Endothelial cell of umbilical vein (primary cell): ENCODE results near the gene RAD54L.

Source experiments
- POLR2A ChIP-seq: IDR thresholded peaks from 2 replicates; pipeline ENCODE4 v1.6.1; 2012; ENCODE audit warnings: low read depth, mild to moderate bottlenecking, control low read depth, low read length
- POLR2AphosphoS5 ChIP-seq: IDR thresholded peaks from 2 replicates; pipeline ENCODE4 v1.6.1; 2012; ENCODE audit warnings: low read depth, mild to moderate bottlenecking, control low read depth, low read length, moderate library complexity; ENCODE audit not compliant: insufficient read depth
- TF ChIP-seq, protein P1 (sequence below), 2 donors: IDR thresholded peaks; 1 replicate in 1 of 2; 2 replicates in 1 of 2; pipeline ENCODE4 v1.5.1; 2011; ENCODE audit warnings: low read length in 2 of 2, mild to moderate bottlenecking in 2 of 2, moderate library complexity in 2 of 2, control low read depth in 1 of 2, inconsistent platforms in 1 of 2, low read depth in 1 of 2; ENCODE audit not compliant: insufficient read depth in 1 of 2; ENCODE audit errors: extremely low read depth in 1 of 2
- TF ChIP-seq, protein P2 (sequence below): IDR thresholded peaks from 2 replicates; pipeline ENCODE4 v1.6.1; 2011; ENCODE audit not compliant: insufficient read depth, insufficient read length

GRCh38 chr1:46215504-46215903 lies 32.1 kb upstream of the RAD54L start:
- TF ChIP-seq, protein P1, sequence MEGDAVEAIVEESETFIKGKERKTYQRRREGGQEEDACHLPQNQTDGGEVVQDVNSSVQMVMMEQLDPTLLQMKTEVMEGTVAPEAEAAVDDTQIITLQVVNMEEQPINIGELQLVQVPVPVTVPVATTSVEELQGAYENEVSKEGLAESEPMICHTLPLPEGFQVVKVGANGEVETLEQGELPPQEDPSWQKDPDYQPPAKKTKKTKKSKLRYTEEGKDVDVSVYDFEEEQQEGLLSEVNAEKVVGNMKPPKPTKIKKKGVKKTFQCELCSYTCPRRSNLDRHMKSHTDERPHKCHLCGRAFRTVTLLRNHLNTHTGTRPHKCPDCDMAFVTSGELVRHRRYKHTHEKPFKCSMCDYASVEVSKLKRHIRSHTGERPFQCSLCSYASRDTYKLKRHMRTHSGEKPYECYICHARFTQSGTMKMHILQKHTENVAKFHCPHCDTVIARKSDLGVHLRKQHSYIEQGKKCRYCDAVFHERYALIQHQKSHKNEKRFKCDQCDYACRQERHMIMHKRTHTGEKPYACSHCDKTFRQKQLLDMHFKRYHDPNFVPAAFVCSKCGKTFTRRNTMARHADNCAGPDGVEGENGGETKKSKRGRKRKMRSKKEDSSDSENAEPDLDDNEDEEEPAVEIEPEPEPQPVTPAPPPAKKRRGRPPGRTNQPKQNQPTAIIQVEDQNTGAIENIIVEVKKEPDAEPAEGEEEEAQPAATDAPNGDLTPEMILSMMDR (IDR thresholded peaks at IDR 0.05; ENCODE audit: extremely low read depth in 1 of 2, insufficient read depth in 1 of 2, low read depth in 1 of 2, low read length in 2 of 2): no peak
- TF ChIP-seq POLR2AphosphoS5 (no peak), POLR2A (no peak)
- TF ChIP-seq, protein P2, sequence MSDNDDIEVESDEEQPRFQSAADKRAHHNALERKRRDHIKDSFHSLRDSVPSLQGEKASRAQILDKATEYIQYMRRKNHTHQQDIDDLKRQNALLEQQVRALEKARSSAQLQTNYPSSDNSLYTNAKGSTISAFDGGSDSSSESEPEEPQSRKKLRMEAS: no peak
